Tibial nerve (tissue), 4 donors: Measurements from ENCODE around the gene SLC17A9. TPM values are rescaled to one million over a fixed set of nuclear protein-coding genes. Genes with fewer than 3 reads are reported as not detected.

ENCODE experiments used
- DNase-seq, 2 donors: peaks; one replicate each; pipeline ENCODE4 v3.0.0-alpha.2; 2019; ENCODE audit warnings: low spot score in 2 of 2
- H3K27ac ChIP-seq, 4 donors: fragments of 200-600 bp; sonication (generic) in 3 of 4; one replicate each; pipeline ENCODE4 v1.5.1; 2017 to 2019; ENCODE audit warnings: mild to moderate bottlenecking in 1 of 4
- H3K27me3 ChIP-seq, 2 donors: fragments of 200-600 bp; sonication (generic) in 1 of 2; one replicate each; pipeline versions ENCODE4 v1.5.1 to v1.6.0; 2017 to 2019
- H3K36me3 ChIP-seq, 3 donors: fragments of 200-600 bp; sonication (generic); one replicate each; pipeline ENCODE4 v1.5.1; 2018 to 2019
- H3K4me1 ChIP-seq, 4 donors: fragments of 200-600 bp; sonication (generic) in 3 of 4; one replicate each; pipeline ENCODE4 v1.5.1; 2017 to 2019
- H3K4me3 ChIP-seq, 4 donors: fragments of 200-600 bp; sonication (generic) in 3 of 4; one replicate each; pipeline ENCODE4 v1.5.1; 2017 to 2019; ENCODE audit warnings: mild to moderate bottlenecking in 1 of 4, moderate library complexity in 1 of 4
- H3K9me3 ChIP-seq, 4 donors: fragments of 200-600 bp; sonication (generic) in 3 of 4; one replicate each; pipeline ENCODE4 v1.5.1; 2017 to 2019
- CTCF ChIP-seq, 5 experiments: fragments of 200-600 bp in 3 of 5; fragments of 450-650 bp in 2 of 5; sonication (generic) in 3 of 5; IDR thresholded peaks; one replicate each; pipeline ENCODE4 v1.5.1; 2016 to 2019; ENCODE audit warnings: antibody characterized with exemption in 5 of 5, mild to moderate bottlenecking in 3 of 5, moderate library complexity in 2 of 5
- EP300 ChIP-seq, 2 donors: sonication (generic); formaldehyde crosslinking; IDR thresholded peaks; one replicate each; pipeline ENCODE4 v1.6.1; 2017; ENCODE audit warnings: antibody characterized with exemption in 2 of 2, mild to moderate bottlenecking in 1 of 2
- POLR2A ChIP-seq, 2 donors: fragments of 450-650 bp; IDR thresholded peaks; one replicate each; pipeline ENCODE4 v1.6.1; 2017; ENCODE audit warnings: antibody characterized with exemption in 2 of 2, mild to moderate bottlenecking in 2 of 2, moderate library complexity in 2 of 2
- WGBS, 2 donors: methylation state at CpG; one replicate each; pipeline ENCODE4 v1.1.5; 2018; 5-methylcytosine and 5-hydroxymethylcytosine counted together
- total RNA-seq, 4 donors: library from RNA; depleted of rRNA; stranded (reverse); fragments of >200 nt; gene quantifications; one replicate each; pipeline ENCODE4 v1.1.0, GENCODE V29; 2016

Gene SLC17A9
- total RNA-seq, 4 donors from 2014 or later: 3.9 to 13.5 (median 4.5) TPM

DNA sequence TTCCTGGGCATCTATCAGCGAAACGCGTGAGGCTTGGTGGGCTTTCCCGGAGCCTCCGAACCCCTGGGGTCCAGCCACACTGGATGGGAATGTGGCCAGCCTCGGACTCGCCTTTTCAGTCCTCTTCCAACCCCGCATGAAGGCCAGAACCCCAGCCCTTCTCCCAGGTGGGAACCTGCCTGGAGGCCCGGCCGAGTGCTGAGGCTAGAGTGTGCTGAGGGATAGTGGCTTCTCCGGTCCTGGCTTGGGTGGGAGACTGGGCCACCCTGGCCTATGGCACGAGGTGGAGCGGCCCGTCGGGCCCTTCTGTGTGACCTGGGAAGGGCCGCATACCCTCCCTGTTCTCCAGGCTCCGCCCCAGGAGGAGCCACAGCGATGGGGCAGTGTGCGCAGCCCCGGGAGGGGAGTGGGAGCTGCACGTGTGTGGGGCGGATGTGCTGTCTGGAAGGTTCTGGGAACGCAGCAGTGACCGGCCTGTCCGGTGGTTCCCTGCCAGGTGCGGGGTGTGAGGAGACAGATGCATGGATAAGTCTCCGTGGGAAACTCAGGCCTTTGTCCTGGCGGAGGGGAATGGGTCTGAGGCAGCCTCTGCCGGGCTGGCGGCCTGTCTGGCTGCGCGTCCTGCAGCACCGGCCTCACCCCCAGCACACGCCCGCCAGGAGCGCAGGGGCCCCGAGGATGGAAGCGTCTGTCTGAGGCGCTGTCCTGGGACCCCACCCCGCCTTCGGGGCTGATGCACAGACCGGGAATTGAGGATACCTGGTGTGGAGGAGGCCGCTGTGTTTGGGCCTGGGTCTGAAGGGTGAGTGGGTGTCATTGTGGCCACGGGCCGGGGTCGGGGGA is 55.4 kb downstream of the SLC17A9 start:
- no peak overlapping the region for H3K27ac ChIP-seq
- peaks cover 0 to 97% of the 10 kb centered on the region in 2 donors for H3K27me3 ChIP-seq
- WGBS, 2 donors: 12 to 18% methylated on average over 32 to 41 of the region's 46 CpGs
- TF ChIP-seq EP300 (IDR thresholded peaks at IDR 0.05): no peak
- TF ChIP-seq POLR2A (IDR thresholded peaks at IDR 0.05): no peak
- no peak for TF ChIP-seq CTCF (IDR thresholded peaks at IDR 0.05)
- no peak overlapping the region for H3K4me3 ChIP-seq
- DNase-seq: no peak
- H3K36me3 ChIP-seq: no peaks in the 10 kb centered on the region
- peaks cover 0 to 9% (median 0%) of the 10 kb centered on the region in 4 donors for H3K9me3 ChIP-seq
- H3K4me1 ChIP-seq: peaks cover 0 to 46% (median 6%) of the 10 kb centered on the region in 4 donors

DNA sequence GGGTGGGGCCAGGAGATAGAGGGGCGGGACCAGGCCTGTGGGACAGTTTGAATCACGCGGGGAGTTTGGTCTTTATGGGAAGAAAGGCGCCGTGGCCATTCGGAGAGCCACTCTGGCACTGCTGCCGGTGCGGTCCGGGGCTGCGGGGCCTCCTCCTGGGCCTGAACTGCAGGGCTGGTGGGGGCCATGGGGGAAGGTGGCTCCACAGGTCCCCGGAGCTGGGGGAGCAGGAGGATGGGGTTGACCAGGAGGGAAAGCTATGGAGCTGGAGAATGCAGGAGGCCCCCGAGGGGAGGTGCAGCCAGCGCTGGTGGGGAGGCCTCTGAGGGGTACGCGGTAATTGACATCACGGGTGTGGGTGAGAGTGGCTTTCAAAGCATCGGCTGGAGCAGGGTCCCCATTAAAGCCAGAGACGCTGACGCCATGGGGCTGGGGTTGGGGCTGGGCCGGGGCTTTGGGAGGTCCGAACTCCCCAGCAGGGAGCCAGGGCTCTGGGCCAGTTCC is 56.1 kb downstream of the SLC17A9 start:
- H3K36me3 ChIP-seq: no peaks in the 10 kb centered on the region
- H3K9me3 ChIP-seq: peaks cover 0 to 17% (median 3%) of the 10 kb centered on the region in 4 donors
- peaks cover 0 to 46% (median 6%) of the 10 kb centered on the region in 4 donors for H3K4me1 ChIP-seq
- TF ChIP-seq EP300 (IDR thresholded peaks at IDR 0.05) (no peak), POLR2A (IDR thresholded peaks at IDR 0.05) (no peak), CTCF (IDR thresholded peaks at IDR 0.05) (no peak)
- no peak overlapping the region for H3K27ac ChIP-seq
- DNase-seq: no peak
- WGBS, 2 donors: 14 to 18% methylated on average over 20 to 21 of the region's 21 CpGs
- H3K27me3 ChIP-seq: peaks cover 0 to 96% of the 10 kb centered on the region in 2 donors
- H3K4me3 ChIP-seq: no peak overlapping the region

- H3K27me3 ChIP-seq: peaks cover 0 to 96% of the 10 kb centered on the region in 2 donors
- H3K36me3 ChIP-seq: no peaks in the 10 kb centered on the region
- no peak overlapping the region for H3K4me3 ChIP-seq
- H3K27ac ChIP-seq: no peak overlapping the region
- H3K4me1 ChIP-seq: peaks cover 0 to 46% (median 6%) of the 10 kb centered on the region in 4 donors
- WGBS, 2 donors: 7 to 15% methylated on average over 4 to 36 of the region's 54 CpGs
- peaks cover 0 to 23% (median 4%) of the 10 kb centered on the region in 4 donors for H3K9me3 ChIP-seq
- TF ChIP-seq CTCF (IDR thresholded peaks at IDR 0.05) (peak; percentile 87 to 98 (median 95)), POLR2A (IDR thresholded peaks at IDR 0.05) (no peak), EP300 (IDR thresholded peaks at IDR 0.05) (no peak)
- peak; percentile 31 to 68 for DNase-seq
Observed at GRCh38 chr20:63009045-63009961, 56.8 kb downstream of the SLC17A9 start.

DNA sequence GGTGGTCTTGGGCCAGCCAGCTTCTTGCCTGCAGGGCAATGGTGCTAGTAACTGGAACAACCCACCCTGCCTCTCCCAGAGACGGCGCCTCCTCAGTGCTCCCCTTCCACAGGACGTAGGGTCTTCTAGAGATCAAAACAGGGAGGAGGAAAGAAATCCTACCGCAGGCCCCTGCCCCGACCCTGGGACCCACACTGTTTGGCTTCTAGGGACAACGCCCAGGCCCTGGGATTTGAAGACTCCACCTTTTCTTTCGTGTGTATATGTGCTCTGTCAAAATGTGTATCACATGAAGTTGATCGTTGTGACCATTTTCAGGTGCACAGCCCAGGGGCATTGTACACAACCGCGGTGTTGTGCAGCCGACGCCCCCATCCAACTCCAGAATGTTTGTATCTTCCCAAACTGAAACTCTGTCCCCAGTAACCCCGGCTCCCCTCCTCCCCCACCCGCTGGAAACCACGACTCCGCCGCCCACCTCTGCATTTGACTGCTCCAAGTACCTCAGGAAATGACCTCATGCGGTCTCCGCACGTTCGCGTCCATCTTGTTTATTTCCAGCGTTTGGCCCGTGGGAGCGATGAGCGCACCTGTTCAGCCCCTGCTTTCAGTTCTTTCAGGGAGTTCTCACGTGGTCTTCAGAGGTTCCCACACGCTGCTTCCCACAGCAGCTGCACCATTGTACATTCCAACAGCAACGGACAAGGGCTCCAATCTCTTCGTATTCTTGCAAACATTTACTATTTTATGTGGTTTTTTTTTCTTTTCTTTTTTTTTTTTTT is 57.7 kb downstream of the SLC17A9 start:
- Histone ChIP-seq H3K27me3 (peaks cover 0 to 96% of the 10 kb centered on the region in 2 donors), H3K4me3 (no peak overlapping the region), H3K36me3 (no peaks in the 10 kb centered on the region), H3K9me3 (peaks cover 0 to 26% (median 4%) of the 10 kb centered on the region in 4 donors), H3K4me1 (peaks cover 0 to 43% (median 6%) of the 10 kb centered on the region in 4 donors), H3K27ac (no peak overlapping the region)
- DNase-seq: no peak
- 21 to 29% methylated on average over 30 of the region's 30 CpGs for WGBS, 2 donors
- TF ChIP-seq CTCF (IDR thresholded peaks at IDR 0.05) (no peak), EP300 (IDR thresholded peaks at IDR 0.05) (no peak), POLR2A (IDR thresholded peaks at IDR 0.05) (no peak)
